K562 (cell line): ENCODE measurements around the gene CLDND1. TPM values are rescaled to one million over a fixed set of nuclear protein-coding genes. Genes with fewer than 3 reads are reported as not detected.

Source experiments
- ATAC-seq: fragments of 200-7000 bp; cut with Tn5 transposase; 3 replicates; pipeline ENCODE4 v1.9.1; 2020; ENCODE audit warnings: moderate library complexity
- BruUV-seq: library from RNA; stranded (reverse); fragments of 400-500 nt; replicated peaks from 2 replicates; lab custom pipeline; 2021; lab: Mats Ljungman, UMichigan
- CTCF ChIA-PET: fragments of 300-600 bp; formaldehyde crosslinking; extraction: SDS; loops from one replicate; lab custom pipeline; 2021; ENCODE audit warnings: low intra/inter-chr PET ratio; lab: Yijun Ruan, JAX
- POLR2A ChIA-PET: fragments of 300-600, 350-650 bp; sonication (Branson Sonifier 250); formaldehyde crosslinking; extraction: SDS; loops from one replicate; lab custom pipeline; 2021; ENCODE audit warnings: antibody characterized with exemption, inconsistent platforms; lab: Yijun Ruan, JAX
- DNase-seq, 4 experiments: peaks; one replicate each; pipeline versions ENCODE4 v3.0.0 to v3.0.0-alpha.2; 2011 to 2018; ENCODE audit warnings: low spot score in 3 of 4, mixed read lengths in 3 of 4; ENCODE audit errors: extremely low read depth in 1 of 4
- FAIRE-seq: peaks from 2 replicates; lab custom pipeline; 2011; peaks lifted over from hg19 to GRCh38; lab: Jason Lieb, UNC
- H2AFZ ChIP-seq: 2 replicates; pipeline ENCODE4 v1.6.0; 2011; ENCODE audit warnings: low read depth, low read length, control low read depth, inconsistent platforms
- H3K27ac ChIP-seq: fragments of 200-600 bp; 3 replicates; pipeline ENCODE4 v1.8.0; 2011; ENCODE audit warnings: low read depth, mild to moderate bottlenecking, control low read depth, inconsistent platforms, low read length, moderate library complexity, mixed read lengths; ENCODE audit errors: extremely low read depth
- H3K27me3 ChIP-seq, 2 experiments: fragments of 300-600 bp in 1 of 2; 2 replicates in 1 of 2; 3 replicates in 1 of 2; pipeline versions ENCODE4 v1.6.0 to v1.8.0; 2011; ENCODE audit warnings: inconsistent platforms in 2 of 2, low read length in 2 of 2, mild to moderate bottlenecking in 1 of 2, mixed read lengths in 1 of 2, moderate library complexity in 1 of 2; ENCODE audit not compliant: control insufficient read depth in 2 of 2, insufficient read depth in 2 of 2
- H3K36me3 ChIP-seq: fragments of 300-600 bp; 3 replicates; pipeline ENCODE4 v1.8.0; 2011; ENCODE audit warnings: mild to moderate bottlenecking, low read length, inconsistent platforms; ENCODE audit not compliant: control insufficient read depth, insufficient read depth
- H3K4me1 ChIP-seq, 2 experiments: fragments of 200-600 bp in 1 of 2; replicated peaks in 1 of 2; 2 replicates in 1 of 2; 3 replicates in 1 of 2; pipeline versions ENCODE4 v1.5.1 to v1.8.0; 2011; ENCODE audit warnings: inconsistent platforms in 2 of 2, low read length in 2 of 2, mild to moderate bottlenecking in 1 of 2, mixed read lengths in 1 of 2, moderate library complexity in 1 of 2; ENCODE audit not compliant: control insufficient read depth in 2 of 2, insufficient read depth in 2 of 2
- H3K4me2 ChIP-seq: 2 replicates; pipeline ENCODE4 v1.6.1; 2011; ENCODE audit warnings: low read length, control low read depth, inconsistent platforms, mixed read lengths; ENCODE audit not compliant: insufficient read depth
- H3K4me3 ChIP-seq: fragments of 200-600 bp; sonication (generic), shearing (Covaris generic); 2 replicates; pipeline ENCODE4 v1.5.1; 2016; ENCODE audit warnings: control low read depth, inconsistent platforms
- H3K79me2 ChIP-seq: fragments of 200-600 bp; 3 replicates; pipeline ENCODE4 v1.8.0; 2011; ENCODE audit warnings: low read length, inconsistent platforms; ENCODE audit not compliant: control insufficient read depth, insufficient read depth
- H3K9ac ChIP-seq, 2 experiments: 2 replicates each; pipeline versions ENCODE4 v1.6.0 to v1.6.1; 2011; ENCODE audit warnings: low read depth in 2 of 2, low read length in 2 of 2, control low read depth in 1 of 2, inconsistent platforms in 1 of 2, mild to moderate bottlenecking in 1 of 2, mixed read lengths in 1 of 2; ENCODE audit not compliant: insufficient read depth in 1 of 2
- H3K9me1 ChIP-seq: one replicate; pipeline ENCODE4 v1.6.0; 2011; ENCODE audit warnings: inconsistent platforms, mild to moderate bottlenecking, low read length, moderate library complexity; ENCODE audit not compliant: control insufficient read depth, insufficient read depth
- H3K9me3 ChIP-seq: replicated peaks from 2 replicates; pipeline ENCODE4 v1.5.1; 2011; ENCODE audit warnings: low read depth, low read length, inconsistent platforms; ENCODE audit not compliant: control insufficient read depth, insufficient read depth
- H4K20me1 ChIP-seq: replicated peaks from 2 replicates; pipeline ENCODE4 v1.6.1; 2011; ENCODE audit warnings: low read length, inconsistent platforms, mixed read lengths; ENCODE audit not compliant: control insufficient read depth, insufficient read depth
- ARID3B ChIP-seq: fragments of 250-450 bp; sonication (Bioruptor Pico); IDR thresholded peaks from 2 replicates; pipeline ENCODE4 v1.4.0; 2020; ENCODE audit warnings: borderline replicate concordance
- CEBPZ ChIP-seq: fragments of 150-350 bp; IDR thresholded peaks from 2 replicates; pipeline ENCODE4 v1.6.1; 2014; ENCODE audit warnings: low read depth, mild to moderate bottlenecking, low read length, borderline replicate concordance
- GABPA ChIP-seq: fragments of 200-800 bp; sonication (Bioruptor generic); conservative IDR thresholded peaks from 2 replicates; pipeline ENCODE4 v1.6.1; 2016; ENCODE audit warnings: low read depth, missing genetic modification characterization, missing compliant biosample characterization
- LCOR ChIP-seq: sonication (generic); formaldehyde crosslinking; IDR thresholded peaks from 2 replicates; pipeline ENCODE4 v1.8.0; 2022; ENCODE audit warnings: mild to moderate bottlenecking, missing genetic modification reagents
- PHF21A ChIP-seq: fragments of 450-650 bp; IDR thresholded peaks from 2 replicates; pipeline ENCODE4 v1.6.1; 2017; ENCODE audit warnings: low read depth, borderline replicate concordance
- RFX5 ChIP-seq: IDR thresholded peaks from 2 replicates; pipeline ENCODE4 v1.6.1; 2011; ENCODE audit warnings: low read depth, mild to moderate bottlenecking, improper control_type of control experiment, low read length
- WGBS: fragments of 100-300 bp; shearing (Covaris generic); methylation state at CpG from one replicate; pipeline ENCODE4 v1.1.6; 2016; ENCODE audit warnings: low coverage, mixed read lengths; ENCODE audit not compliant: insufficient coverage; ENCODE audit errors: missing lambda C conversion rate; 5-methylcytosine and 5-hydroxymethylcytosine counted together
- in situ Hi-C: fragments of 300-500 bp; cut with MboI; formaldehyde crosslinking; loops from 4 replicates; pipeline ENCODE4 v1.15.0; 2018; ENCODE audit warnings: inconsistent platforms, mixed read lengths
- intact Hi-C: fragments of 100-400 bp; cut with micrococcal nuclease; formaldehyde crosslinking; loops from 2 replicates; pipeline ENCODE4 v1.14.2; 2022
- polyA plus RNA-seq, 8 experiments: library from polyadenylated mRNA; depleted of rRNA in 4 of 8; stranded (reverse) in 5 of 8; unstranded in 3 of 8; fragments of >200 nt; fragmentation: Nextera tagmentation in 2 of 8; fragmentation: Illumina TruSeq in 1 of 8; extraction: Ambion mirVana in 2 of 8; extraction: Trizol in 1 of 8; gene quantifications; 2 replicates each; pipeline versions ENCODE4 v1.2.1 to v1.2.3, GENCODE V29; 2011 to 2014; ENCODE audit warnings: inconsistent platforms in 1 of 8, missing spikeins in 1 of 8
- total RNA-seq, 7 experiments: library from RNA; depleted of rRNA in 6 of 7; stranded (reverse); fragments of >200 nt in 6 of 7; fragmentation: Illumina TruSeq in 2 of 7; extraction: Trizol in 2 of 7; gene quantifications; 2 replicates each; pipeline versions ENCODE4 v1.2.1 to v1.2.3, GENCODE V29; 2011 to 2021; ENCODE audit warnings: low replicate concordance in 1 of 7

CLDND1 gene
- total and polyA plus RNA-seq, 9 of the 15 experiments (the other 6 are each of a cell fraction or from before 2014, with no cell fraction given), result 29.2 to 141 (median 60.7) TPM

GRCh38 chr3:98518816-98519215 lies 3.9 kb downstream of the CLDND1 start:
- intact Hi-C loops, result no loop called here
- CTCF ChIA-PET, result interaction anchor here (0.6 kb wide), 1 partner anchor 336 kb away, joined by 3 read pairs; no protein-coding TSS in a partner anchor
- no peak for FAIRE-seq
- Histone ChIP-seq H3K79me2 (peaks cover 36% of the 10 kb centered on the region), H3K9ac (no peak overlapping the region), H2AFZ (no peak overlapping the region), H3K27me3 (no peaks in the 10 kb centered on the region), H3K4me2 (no peak overlapping the region), H3K4me3 (no peak overlapping the region), H3K9me1 (no peaks in the 10 kb centered on the region), H3K36me3 (peaks cover 54% of the 10 kb centered on the region; the same call in 2 of the 3 replicates), H3K27ac (no peak overlapping the region), H3K9me3 (no peaks in the 10 kb centered on the region), H3K4me1 (peaks cover 0 to 7% of the 10 kb centered on the region in 2 experiments; a peak in 2 of 5 replicates), H4K20me1 (no peaks in the 10 kb centered on the region)
- POLR2A ChIA-PET, result no interaction called here
- no TSS peak for BruUV-seq
- TF ChIP-seq RFX5 (no peak), CEBPZ (no peak), LCOR (CRISPR knock-in tag) (no peak), ARID3B (CRISPR knock-in tag) (no peak), PHF21A (no peak), GABPA (no peak)
- WGBS, result 91% methylated on average over 2 of the region's 2 CpGs
- no peak for ATAC-seq
- no peak for DNase-seq
- in situ Hi-C loops, result no loop called here
